ENCODE results near the gene KIF16B.

- no peak for TF ChIP-seq CTCF (IDR thresholded peaks at IDR 0.05; ENCODE audit: insufficient read depth, low read length)
- no peak for TF ChIP-seq POLR2AphosphoS5 (IDR thresholded peaks at IDR 0.05; ENCODE audit: low read depth)
- no peak for TF ChIP-seq GABPA (IDR thresholded peaks at IDR 0.05; ENCODE audit: low read depth)
- TF ChIP-seq REST (IDR thresholded peaks at IDR 0.05; ENCODE audit: insufficient replicate concordance, low read depth) = no peak
- no peak for TF ChIP-seq SPI1 (IDR thresholded peaks at IDR 0.05; ENCODE audit: borderline replicate concordance, low read depth)
These were observed 329.8 kb downstream of the KIF16B start for GRCh38 chr20:16243470-16243869.
